CD4-positive, alpha-beta T cell treated with Interleukin-6 at 100 ng/mL for 8 hours (primary cell): Measurements from ENCODE around the gene STX4.

Experiments
- DNase-seq: peaks from one replicate; pipeline ENCODE4 v3.0.0-alpha.2; 2020; ENCODE audit warnings: mixed read lengths, low spot score

STX4 gene

DNA sequence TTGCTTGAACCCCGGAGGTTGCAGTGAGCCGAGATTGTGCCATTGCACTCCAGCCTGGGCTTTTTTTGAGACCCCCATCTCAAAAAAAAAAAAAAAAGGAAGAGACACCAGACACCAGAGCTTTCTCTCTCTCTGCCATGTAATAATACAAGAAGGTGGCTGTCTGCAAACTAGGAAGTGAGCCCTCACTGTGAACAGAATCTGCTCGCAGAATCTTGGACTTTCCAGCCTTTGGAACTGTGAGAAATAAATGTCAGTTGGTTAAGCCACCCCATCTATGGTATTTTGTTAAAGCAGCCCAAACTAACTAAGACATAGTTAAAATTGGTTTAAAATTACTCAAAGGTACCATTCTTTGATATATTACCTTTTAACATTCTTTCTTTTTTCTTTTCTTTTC, 12.8 kb upstream of the STX4 start:
- no peak for DNase-seq

DNA sequence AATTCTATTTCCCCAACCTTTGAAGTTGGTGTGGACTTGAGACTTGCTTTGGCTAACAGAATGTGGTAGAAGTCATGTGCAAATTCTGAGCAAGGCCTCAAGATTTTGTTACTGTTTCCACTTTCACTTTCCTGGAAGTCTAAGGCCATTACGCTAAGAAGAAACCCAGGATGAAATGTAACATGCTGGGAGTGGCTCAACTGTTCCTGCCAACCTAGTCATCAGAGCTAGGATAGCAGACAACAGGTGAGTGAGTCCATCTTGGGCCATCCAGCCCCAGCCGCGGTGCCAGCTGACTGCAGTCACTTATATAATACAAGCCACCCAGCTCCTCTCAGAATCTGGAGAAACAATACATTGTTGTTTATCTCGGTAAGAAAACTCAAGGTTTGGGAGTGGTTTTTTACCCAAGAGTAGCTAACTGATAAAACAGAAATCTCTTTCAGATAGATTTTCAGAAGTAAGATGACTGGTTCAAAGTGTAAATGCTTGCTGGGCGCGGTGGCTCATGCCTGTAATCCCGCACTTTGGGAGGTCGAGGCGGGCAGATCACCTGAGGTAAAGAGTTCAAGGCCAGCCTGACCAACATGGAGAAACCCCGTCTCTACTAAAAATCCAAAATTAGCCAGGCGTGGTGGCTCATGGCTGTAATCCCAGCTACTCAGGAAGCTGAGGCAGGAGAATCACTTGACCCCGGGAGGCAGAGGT, 10.7 kb upstream of the STX4 start:
- DNase-seq = no peak

DNA sequence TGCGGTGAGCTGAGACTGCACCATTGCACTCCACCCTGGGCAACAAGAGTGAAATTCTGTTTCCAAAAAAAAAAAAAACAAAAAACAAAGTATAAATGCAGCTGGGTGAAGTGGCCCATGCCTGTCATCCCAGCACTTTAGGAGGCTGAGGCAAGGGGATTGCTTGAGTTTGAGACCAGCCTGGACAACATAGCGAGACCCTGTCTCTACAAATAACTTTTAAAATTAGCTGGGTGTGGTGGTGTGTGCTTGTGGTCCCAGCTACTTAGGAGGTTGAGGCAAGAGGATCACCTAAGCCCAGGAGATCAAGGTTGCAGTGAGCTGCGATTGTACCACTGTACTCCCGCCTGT, 10.1 kb upstream of the STX4 start:
- no peak for DNase-seq

DNA sequence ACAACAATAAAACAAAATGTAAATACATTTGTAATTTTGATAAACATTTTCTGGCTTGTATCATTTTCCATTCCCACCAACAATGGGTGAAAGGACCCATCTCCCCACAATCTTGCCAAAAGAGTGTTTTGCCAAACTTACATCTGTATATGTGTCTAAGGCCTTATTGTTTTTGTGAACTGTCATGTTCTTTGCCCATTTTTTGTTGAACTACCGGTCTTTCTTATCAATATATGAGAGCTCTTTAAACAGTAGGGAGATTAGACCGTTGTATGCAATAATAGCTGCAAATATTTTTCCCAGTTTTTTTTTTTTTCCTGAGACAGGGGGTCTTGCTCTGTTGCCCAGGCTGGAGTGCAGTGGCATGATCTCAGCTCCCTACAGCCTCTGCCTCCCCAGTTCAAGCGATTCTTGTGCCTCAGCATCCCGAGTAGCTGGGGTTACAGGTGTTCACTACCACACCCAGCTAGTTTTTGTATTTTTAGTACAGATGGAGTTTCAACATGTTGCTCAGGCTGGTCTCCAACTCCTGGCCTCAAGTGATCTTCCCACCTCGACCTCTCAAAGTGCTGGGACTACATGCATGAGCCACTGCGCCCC, 9.6 kb upstream of the STX4 start:
- no peak for DNase-seq

DNA sequence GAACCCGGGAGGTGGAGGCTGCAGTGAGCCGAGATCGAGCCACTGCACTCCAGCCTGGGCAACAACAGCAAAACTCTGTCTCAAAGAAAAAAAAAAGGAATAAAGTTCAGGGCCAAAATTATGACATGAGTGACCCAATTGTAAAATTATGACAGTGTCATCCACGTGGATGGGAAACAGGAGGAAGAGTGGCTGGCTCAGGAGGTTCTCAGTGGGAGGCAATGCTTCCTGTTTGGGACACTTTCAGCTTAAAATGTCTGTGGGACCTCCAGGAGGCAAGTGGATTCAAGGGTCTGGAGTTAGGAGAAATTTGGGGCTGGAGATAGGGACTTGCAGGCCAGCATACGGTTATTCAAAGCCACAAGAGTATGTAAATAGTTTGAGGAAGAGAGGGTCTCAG, 8.0 kb upstream of the STX4 start:
- DNase-seq = no peak

DNA sequence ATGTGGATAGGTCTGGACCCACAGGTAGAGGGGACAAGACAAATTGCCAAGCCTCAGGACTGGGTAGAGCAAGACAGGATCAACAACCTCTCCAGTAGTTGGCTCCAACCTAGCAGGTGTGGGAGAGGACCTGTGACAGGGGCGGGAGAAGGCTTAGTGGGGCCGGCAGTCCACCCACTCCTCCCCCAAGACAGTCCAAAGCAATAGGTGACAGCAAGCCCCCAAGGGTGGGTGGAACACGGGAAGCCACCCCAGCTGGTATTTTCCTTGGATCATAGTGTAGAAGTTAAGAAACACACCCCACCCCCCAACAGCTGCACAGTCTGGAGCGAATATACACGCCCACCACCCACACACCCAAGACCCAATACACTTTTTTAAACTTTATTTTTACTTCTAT, 4.1 kb upstream of the STX4 start:
- no peak for DNase-seq

DNA sequence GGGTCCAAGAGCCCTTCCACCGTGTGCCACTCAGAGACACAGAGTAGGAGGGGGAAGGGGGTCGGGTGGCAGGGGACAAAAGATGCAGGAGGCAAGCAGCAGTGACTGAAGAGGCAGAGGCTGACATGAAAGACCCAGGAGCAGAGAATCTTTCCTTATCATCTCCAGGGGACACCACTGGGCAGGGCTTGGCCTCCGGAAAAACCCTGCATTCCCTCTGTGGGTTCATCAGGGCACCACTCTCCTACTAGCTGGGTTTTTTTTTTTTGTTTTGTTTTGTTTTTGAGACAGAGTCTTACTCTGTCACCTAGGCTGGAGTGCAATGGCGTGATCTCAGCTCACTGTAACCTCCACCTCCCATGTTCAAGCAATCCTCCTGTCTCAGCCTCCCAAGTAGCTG, 2.1 kb upstream of the STX4 start:
- no peak for DNase-seq

DNA sequence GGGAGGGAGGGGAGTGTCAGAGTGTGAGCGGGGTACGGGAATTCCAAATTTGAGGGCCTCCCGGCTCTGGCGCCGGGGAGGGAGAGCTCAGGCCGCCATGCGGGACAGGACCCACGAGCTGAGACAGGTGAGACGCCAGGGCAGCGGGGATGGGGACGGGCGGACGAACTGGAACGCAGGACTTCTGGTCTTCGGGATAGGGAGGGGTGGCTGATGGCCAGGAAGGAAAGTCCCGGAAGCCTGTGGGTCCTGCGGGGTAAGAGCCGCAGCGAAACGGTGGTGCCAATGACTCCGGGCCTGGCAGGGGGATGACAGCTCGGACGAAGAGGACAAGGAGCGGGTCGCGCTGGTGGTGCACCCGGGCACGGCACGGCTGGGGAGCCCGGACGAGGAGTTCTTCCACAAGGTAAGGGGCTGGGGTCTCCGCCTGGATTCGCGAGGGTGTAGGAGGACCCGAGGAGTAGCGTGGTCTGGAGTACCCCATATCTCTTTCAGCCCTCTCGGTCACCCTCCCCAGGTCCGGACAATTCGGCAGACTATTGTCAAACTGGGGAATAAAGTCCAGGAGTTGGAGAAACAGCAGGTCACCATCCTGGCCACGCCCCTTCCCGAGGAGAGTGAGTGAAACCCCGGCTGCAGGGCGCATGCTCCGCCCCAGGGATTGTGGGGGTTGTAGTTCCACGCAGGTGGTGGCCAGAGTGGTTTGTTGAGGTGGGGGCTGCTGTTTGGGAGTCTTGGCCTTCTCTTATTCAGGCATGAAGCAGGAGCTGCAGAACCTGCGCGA, 543 bp downstream of the STX4 start:
- peak; percentile 85 for DNase-seq

DNA sequence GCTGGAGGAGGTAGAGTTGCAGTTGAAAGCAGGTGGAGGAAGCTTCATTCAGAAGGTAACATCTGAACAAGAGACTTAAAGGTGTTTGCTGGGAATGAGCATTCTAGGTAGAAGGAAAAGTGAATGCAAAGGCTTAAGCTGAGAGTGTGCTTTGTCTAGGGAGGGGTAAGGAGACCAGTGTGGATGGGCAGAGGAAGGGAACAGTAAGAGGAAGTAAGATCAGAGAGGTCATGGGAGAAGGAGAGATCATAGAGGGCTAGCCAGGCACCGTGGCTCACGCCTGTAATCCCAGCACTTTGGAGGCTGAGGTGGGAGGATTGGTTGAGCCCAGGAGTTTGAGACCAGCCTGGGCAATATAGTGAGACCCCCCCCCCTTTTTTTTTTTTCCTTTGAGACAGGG, 3.3 kb downstream of the STX4 start:
- no peak for DNase-seq

DNA sequence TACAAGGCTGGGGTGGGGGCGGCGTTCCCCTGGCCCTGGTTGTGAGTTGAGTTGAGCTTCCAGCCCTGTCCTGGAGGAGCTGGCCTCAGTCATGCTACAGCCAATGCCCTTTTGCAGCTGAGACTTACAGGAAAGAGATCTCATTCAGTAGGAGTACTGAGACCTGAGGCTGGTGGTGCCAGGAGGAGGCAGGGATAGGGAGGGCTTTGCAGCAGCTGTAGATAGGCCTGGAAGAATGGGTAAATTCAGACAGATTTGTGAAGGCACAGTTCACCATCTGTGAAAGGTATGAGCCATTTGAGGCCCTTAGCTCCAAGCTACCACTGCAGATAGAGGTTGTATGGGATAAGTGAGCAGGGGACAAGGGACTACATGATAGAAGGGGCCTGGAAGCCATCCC, 5.6 kb downstream of the STX4 start:
- DNase-seq = no peak

DNA sequence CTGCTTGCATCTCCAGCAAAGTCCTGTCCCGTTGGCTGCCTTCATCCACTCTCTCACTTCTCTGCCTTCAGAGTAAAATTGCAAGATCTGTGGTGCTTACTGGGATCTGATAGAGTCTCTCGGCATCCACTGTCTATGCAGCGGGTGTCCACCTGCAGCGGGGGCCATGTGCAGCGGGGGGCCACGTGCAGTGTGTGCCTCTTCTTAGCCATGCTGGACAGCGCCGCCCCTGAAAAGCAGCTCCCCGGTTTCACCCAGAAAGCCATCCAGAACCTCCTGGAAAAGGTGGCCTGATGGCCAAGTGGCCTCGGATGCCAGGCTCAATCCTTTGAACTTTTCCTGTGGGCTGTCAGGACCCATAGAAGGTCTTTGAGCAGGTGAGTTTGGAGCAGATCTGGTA, 9.5 kb downstream of the STX4 start:
- DNase-seq = no peak

DNA sequence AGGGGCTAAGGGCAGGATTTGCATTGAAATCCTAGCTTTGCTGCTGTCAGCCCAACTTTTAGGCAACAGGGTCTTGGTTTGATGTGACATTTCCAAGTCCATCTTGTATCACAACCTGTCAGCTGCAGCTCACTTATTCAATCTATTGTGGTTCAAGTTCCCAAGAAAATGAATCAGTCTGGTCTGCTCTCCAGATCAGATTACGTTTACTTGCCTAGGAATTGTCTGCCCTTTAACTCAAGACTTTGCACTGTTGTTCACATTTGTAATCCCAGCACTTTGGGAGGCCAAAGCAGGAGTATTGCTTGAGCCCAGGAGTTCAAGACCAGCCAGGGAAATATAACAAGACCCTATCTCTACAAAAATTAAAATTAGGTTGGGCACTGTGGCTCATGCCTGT, 10.0 kb downstream of the STX4 start:
- no peak for DNase-seq

DNA sequence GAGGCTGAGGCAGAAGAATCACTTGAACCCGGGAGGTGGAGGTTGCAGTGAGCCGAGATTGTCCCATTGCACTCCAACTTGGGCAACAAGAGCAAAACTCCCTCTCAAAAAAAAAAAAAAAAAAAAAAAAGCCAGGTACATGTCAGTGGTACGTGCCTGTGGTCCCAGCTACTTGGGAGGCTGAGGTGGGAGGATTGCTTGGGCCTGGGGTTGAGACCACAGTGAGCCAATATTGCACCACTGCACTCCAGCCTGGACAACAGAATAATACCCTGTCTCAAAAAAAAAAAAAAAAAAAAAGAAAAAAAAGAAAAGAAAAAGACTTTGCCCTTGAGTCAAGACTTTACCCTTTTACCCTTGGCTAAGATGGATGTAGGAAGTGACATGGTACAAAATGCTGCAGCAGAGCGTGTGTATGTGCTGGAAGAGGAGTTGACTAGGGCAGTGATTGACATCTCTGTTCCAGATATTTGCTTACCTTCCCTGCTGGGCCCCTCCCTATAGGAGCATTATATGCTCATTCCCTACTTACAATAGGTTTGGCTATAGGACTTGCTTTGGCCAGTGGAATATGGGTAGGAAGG, 10.6 kb downstream of the STX4 start:
- no peak for DNase-seq

DNA sequence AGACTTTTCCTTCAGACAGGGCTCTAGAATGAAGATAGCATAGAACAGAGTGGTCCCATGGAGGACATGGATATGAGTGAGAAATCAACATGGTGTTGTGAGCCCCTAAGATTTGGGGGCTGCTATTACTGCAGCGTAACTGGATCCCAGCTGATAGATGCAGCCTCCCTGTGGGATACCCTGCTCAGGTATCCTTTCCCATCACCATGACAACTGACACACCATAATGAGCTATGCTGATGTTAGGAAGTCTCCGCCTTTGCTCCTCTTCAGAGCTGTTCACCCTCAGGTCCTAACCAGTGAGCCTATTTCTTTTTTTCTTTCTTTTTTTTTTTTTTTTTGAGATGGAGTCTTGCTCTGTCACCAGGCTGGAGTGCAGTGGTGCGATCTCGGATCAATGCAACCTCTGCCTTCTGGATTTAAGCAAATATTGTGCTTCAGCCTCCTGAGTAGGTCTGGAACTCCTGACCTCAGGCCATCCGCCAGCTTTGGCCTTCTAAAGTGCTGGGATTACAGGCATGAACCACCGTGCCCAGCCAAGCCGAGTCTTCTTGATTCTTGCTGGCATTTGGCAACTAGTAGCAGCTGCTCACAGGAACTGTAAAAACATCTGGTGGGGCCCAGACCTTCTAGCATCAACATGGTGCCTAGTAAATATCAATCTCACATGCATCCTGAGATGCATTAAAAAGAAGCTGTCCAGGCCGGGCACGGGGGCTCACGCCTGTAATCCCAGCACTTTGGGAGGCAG, 17.1 kb downstream of the STX4 start:
- DNase-seq = no peak

DNA sequence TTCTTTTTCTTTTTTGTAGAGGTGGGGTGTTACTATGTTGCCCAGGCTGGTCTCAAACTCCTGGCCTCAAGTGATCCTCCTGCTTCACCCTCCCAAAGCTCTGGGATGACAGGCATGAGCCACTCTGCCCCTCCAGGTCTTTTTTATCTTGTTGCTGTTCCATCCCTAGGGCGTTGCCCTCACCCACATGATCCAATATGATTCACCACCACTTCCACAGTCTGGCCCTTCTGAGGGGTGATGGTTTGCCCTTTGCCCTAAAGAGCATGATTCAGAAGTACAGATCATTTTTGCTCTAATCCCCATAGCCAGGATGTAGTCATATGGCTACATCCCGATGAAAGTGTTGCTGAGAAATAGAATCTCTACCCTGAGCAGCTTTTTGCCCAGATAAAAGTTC, 18.8 kb downstream of the STX4 start:
- no peak for DNase-seq

DNA sequence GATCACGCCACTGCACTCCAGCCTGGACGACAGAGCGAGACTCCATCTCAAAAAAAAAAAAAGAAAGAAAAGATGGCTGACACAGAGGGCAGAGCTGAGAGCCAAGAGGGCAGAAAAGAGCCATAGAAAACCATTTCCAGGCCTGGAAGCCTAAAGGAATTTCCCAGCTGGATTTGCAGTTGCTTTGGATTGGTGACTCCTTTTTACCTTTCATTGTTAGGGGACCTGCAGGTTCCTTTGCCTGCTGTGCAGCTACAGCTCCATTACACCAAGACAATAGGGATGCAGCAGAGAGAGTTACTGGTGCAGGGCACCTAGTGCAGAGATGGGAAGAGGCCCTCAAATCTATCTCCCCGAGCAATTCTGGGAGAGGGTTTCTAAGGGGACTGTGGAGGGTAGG, 22.3 kb downstream of the STX4 start:
- DNase-seq = no peak

DNA sequence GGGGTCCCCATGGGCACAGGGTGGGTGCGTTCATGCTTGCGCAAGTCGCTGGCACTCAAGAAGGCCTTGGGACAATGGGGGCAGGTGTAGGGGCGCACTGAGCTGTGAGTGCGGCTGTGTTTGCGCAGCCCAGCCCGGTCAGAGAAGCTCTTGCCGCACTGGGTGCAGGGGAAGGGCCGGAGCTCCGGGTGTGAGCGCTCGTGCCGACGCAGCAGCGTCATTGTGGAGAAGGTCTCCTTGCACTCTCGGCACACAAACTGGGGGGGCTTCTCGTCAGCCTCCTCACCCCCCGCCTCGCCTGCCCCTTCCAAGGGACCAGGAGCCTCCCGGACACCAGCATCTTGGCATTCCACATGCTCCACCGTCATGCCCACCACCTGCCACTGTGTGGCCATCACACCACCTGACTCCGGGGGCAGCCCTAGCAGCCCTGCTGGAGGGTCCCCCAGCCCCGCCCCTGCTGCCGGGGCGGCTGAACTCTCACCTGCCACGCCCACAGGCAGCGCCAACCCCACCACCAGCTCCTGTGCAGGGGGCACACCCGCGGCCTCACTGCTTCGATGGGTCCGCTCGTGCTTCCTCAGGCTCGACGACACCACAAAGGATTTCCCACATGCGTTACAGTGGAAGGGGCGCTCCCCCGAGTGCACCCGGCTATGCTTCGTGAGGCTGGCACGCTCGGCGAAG, 27.9 kb downstream of the STX4 start:
- no peak for DNase-seq

DNA sequence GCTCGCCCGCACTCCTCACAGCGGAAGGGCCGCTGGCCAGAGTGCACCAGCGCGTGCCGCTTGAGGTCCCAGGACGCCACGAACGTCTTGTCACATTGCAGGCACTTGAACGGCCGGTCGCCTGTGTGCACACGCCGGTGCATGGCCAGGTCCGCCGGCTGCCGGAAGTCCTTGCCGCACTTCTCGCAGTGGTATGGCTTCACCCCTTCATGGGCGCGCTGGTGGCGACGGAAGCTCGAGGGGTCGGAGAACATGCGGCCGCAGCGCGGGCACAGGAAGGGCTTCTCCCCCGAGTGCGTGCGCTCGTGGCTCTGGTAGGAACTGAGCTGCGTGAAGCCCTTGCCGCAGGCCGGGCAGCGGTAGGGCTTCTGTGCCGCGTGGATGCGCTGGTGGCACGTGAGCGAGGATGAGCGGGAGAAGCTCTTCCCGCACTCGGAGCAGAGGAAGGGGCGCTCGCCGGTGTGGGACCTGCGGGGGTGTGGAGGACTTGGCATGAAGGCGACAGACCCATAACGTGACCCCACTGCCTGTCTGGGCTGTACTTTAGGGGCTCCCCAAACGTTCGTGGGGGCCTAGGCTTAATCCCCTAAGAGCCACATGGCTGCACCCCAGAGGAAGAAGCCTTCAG, 28.6 kb downstream of the STX4 start:
- no peak for DNase-seq

DNA sequence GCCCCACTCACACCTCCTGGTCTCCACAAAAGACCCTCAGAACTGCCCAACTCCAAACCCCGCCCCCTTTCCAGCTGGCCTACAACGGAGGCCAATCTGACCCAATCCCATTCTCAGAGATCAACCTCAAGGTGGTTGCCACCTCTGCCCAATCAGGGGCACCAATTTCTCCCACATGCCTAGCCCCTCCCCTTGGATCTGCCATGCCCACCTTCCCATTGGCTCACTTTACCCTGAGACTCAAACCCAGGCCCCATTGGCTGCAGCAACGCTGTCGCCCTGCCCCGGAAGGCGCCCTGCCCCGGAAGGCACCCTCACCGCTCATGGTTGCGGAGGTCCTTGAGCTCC, 30.1 kb downstream of the STX4 start:
- no peak for DNase-seq

DNA sequence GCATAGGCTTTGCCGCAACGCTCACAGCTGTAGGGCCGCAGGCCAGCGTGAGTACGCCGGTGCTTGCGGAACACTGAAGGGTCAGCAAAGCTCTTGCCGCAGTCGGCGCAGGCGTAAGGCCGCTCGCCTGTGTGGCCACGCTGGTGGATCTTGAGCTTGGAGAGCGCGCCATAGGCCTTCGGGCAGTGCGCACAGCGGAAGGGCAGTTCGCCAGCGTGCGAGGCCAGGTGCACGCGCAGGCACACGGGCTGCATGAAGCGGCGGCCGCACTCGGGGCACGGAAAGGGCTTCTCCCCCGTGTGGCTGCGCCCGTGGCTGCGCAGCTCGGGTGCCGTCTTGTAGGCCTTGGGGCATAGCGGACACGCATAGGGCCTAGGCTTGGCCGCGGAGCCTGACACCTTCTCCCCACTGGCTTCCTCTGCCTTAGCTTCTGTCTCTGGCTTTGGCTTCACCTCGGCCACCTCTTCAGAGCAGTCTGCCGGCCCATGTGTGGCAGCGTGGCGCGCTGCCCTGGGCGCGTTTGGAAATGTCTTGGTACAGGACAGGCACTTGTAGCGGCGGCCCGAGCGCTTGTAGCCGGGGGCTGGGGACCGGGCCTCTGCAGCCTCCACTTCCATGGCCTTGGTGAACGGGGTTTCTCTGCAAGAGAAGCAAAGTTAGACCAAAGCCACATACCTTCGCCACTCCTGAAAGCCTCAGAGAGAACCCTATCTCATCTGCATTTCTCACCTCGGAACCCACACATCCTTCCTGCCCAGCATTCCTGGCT, 30.7 kb downstream of the STX4 start:
- DNase-seq = peak; percentile 33
